ENCODE data around the gene FHOD3. TPM values are rescaled to one million over a fixed set of nuclear protein-coding genes. Genes with fewer than 3 reads are reported as not detected.

FHOD3 gene
- polyA plus RNA-seq, 2 of the 4 experiments (the other 2 are of a cell fraction) = 2.5 to 3.6 TPM

DNA sequence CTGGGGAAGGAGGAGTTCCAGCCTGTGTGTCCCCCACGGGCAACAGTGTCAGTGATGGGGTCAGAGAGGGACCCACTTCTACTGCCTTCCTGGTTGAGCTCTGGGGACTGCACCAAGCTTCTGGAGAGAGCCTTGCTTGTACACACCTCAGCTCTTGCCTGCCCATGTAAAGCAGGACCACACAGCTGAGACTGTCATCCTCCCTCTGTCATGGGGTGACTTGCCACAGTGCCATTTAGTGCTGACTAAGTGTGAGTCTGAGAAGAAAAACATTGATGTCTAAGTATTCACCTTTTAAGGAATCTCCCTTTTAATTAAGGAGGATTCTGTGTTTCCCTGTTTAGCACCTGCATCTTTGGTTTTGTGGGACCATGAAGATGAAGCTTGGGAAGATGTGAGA, 159.1 kb downstream of the FHOD3 start:
- ATAC-seq (no peak), DNase-seq (ENCODE audit: low read depth in 1 of 2, low spot score in 1 of 2) (no peak), FAIRE-seq (no peak)
- Histone ChIP-seq H3K9me3 (no peaks in the 10 kb centered on the region), H3K4me3 (no peak overlapping the region), H3K27ac (no peak overlapping the region), H3K4me2 (no peak overlapping the region), H3K4me1 (0 out of 3 replicates have a peak, but pooled peaks cover under 1% of the 10 kb centered on the region)
- CTCF ChIA-PET = interaction anchor here (1.0 kb wide), 1 partner anchor 11 kb away, joined by 3 read pairs; no protein-coding TSS in a partner anchor
- TF ChIP-seq ZSCAN20 (CRISPR knock-in tag; IDR thresholded peaks at IDR 0.05) = no peak
- TF ChIP-seq SMC3 (IDR thresholded peaks at IDR 0.05) = no peak
- no peak for TF ChIP-seq GATA3 (IDR thresholded peaks at IDR 0.05; ENCODE audit: borderline replicate concordance)
- no peak for TF ChIP-seq ZC3H11A (IDR thresholded peaks at IDR 0.05)
- no peak for TF ChIP-seq CHD4 (IDR thresholded peaks at IDR 0.05; ENCODE audit: borderline replicate concordance)
- WGBS (ENCODE audit: missing lambda C conversion rate) = 0% methylated on average over 1 of the region's 1 CpG
- POLR2A ChIA-PET = no interaction called here

DNA sequence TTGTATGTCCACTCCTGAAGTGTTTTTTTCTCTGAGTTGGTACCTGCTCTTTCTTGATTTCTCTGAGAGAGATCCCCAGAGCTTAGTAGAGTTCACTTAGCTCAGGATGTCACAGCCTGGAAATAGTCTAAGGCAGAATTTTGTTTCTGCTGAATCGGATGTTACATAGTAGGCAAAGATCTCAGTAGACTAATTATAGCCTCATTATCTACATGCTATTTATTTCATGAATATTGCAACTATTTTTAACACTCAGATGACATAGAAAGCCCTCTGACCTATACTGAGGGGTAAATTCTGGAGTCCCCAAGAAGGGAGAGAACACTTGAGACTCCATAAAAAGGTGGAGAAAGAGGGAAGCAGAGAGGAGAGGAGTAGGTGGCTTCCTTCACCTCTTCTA, 160.2 kb downstream of the FHOD3 start:
- Histone ChIP-seq H3K27ac (no peak overlapping the region), H3K4me3 (no peak overlapping the region), H3K4me1 (no peaks in the 10 kb centered on the region), H3K4me2 (no peak overlapping the region), H3K9me3 (no peaks in the 10 kb centered on the region)
- TF ChIP-seq GATA3 (IDR thresholded peaks at IDR 0.05; ENCODE audit: borderline replicate concordance) (no peak), FOSB (CRISPR knock-in tag; IDR thresholded peaks at IDR 0.05) (no peak), BHLHE40 (IDR thresholded peaks at IDR 0.05; ENCODE audit: low read depth, low read length) (no peak), MYC (IDR thresholded peaks at IDR 0.05; ENCODE audit: borderline replicate concordance, low read length) (no peak), SMC3 (IDR thresholded peaks at IDR 0.05) (no peak), RAD21 (conservative IDR thresholded peaks at IDR 0.05 in 1 of 2, IDR thresholded peaks at IDR 0.05 in 1 of 2) (no peak), HOXB13 (CRISPR knock-in tag; IDR thresholded peaks at IDR 0.05; ENCODE audit: low read depth) (no peak), POLR2AphosphoS2 (conservative IDR thresholded peaks at IDR 0.05; ENCODE audit: low read length) (no peak), ZSCAN20 (CRISPR knock-in tag; IDR thresholded peaks at IDR 0.05) (no peak), CHD2 (IDR thresholded peaks at IDR 0.05; ENCODE audit: low read length, partially characterized antibody) (no peak), CBX2 (IDR thresholded peaks at IDR 0.05; ENCODE audit: borderline replicate concordance, low read depth) (no peak), HDAC2 (IDR thresholded peaks at IDR 0.05) (no peak), EP300 (IDR thresholded peaks at IDR 0.05) (no peak), HOXA7 (CRISPR knock-in tag; IDR thresholded peaks at IDR 0.05) (no peak)
- TF ChIP-seq, protein P1, sequence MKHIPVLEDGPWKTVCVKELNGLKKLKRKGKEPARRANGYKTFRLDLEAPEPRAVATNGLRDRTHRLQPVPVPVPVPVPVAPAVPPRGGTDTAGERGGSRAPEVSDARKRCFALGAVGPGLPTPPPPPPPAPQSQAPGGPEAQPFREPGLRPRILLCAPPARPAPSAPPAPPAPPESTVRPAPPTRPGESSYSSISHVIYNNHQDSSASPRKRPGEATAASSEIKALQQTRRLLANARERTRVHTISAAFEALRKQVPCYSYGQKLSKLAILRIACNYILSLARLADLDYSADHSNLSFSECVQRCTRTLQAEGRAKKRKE (CRISPR knock-in tag; IDR thresholded peaks at IDR 0.05; ENCODE audit: low read depth) = no peak
- TF ChIP-seq, protein P2, sequence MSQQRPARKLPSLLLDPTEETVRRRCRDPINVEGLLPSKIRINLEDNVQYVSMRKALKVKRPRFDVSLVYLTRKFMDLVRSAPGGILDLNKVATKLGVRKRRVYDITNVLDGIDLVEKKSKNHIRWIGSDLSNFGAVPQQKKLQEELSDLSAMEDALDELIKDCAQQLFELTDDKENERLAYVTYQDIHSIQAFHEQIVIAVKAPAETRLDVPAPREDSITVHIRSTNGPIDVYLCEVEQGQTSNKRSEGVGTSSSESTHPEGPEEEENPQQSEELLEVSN (IDR thresholded peaks at IDR 0.05; ENCODE audit: borderline replicate concordance, low read depth) = no peak
- no peak for FAIRE-seq
- DNase-seq (ENCODE audit: low read depth in 1 of 2, low spot score in 1 of 2) = no peak
- CTCF ChIA-PET = no interaction called here
- WGBS (ENCODE audit: missing lambda C conversion rate) = 35% methylated on average over 1 of the region's 1 CpG
- ATAC-seq = no peak
- POLR2A ChIA-PET = no interaction called here

DNA sequence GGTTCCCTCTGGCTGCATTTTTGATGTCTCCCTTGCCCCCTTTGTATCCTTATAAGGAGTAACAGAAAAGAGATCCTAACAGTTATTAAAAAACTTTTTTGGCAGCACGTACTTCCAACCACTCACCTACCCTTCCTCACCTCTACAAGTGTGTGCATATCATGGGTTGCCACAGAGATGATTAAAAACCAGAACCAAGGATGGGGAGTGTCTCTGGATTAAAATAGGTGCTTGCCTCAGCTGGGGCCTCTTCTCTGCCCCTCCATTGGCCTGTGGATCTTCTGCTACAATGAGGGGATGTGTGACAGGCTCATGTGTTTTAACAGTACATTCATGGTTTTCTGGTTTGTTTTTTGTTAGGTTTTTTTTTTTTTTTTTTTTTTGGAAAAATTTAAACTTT, 160.8 kb downstream of the FHOD3 start:
- FAIRE-seq = no peak

More for the DNA sequence above, 160.8 kb downstream of the FHOD3 start:
- ATAC-seq = no peak
- Histone ChIP-seq H3K9me3 (no peaks in the 10 kb centered on the region), H3K4me1 (no peaks in the 10 kb centered on the region), H3K4me3 (no peak overlapping the region), H3K4me2 (no peak overlapping the region), H3K27ac (no peak overlapping the region)
- CTCF ChIA-PET = interaction anchor here (0.7 kb wide), 1 partner anchor 1982 kb away, joined by 3 read pairs; no protein-coding TSS in a partner anchor
- POLR2A ChIA-PET = no interaction called here
- no peak for DNase-seq (ENCODE audit: low read depth in 1 of 2, low spot score in 1 of 2)
- TF ChIP-seq JUNB (IDR thresholded peaks at IDR 0.05) (no peak), KDM5A (IDR thresholded peaks at IDR 0.05) (no peak), HOXB5 (CRISPR knock-in tag; IDR thresholded peaks at IDR 0.05) (no peak), SREBF2 (IDR thresholded peaks at IDR 0.05) (no peak), KDM1A (IDR thresholded peaks at IDR 0.05; ENCODE audit: low read depth) (no peak), CBX2 (IDR thresholded peaks at IDR 0.05; ENCODE audit: borderline replicate concordance, low read depth) (no peak), EHMT2 (IDR thresholded peaks at IDR 0.05; ENCODE audit: low read depth) (no peak), HEYL (CRISPR knock-in tag; IDR thresholded peaks at IDR 0.05) (no peak), GATA3 (IDR thresholded peaks at IDR 0.05; ENCODE audit: borderline replicate concordance) (no peak), CHD2 (IDR thresholded peaks at IDR 0.05; ENCODE audit: low read length, partially characterized antibody) (no peak), EP300 (IDR thresholded peaks at IDR 0.05) (no peak), RNF2 (IDR thresholded peaks at IDR 0.05; ENCODE audit: borderline replicate concordance, low read depth) (no peak)
- TF ChIP-seq, protein P3, sequence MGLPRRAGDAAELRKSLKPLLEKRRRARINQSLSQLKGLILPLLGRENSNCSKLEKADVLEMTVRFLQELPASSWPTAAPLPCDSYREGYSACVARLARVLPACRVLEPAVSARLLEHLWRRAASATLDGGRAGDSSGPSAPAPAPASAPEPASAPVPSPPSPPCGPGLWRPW (IDR thresholded peaks at IDR 0.05) = no peak
- WGBS (ENCODE audit: missing lambda C conversion rate) = 50% methylated on average over 1 of the region's 1 CpG
